PFSK-1 (cell line): ENCODE data around the gene S100A14.

Source experiments
- FOXP2 ChIP-seq: optimal IDR thresholded peaks from 2 replicates; pipeline ENCODE3; 2011; ENCODE audit warnings: borderline replicate concordance, control low read depth, inconsistent platforms; ENCODE audit not compliant: insufficient read depth; ENCODE audit errors: extremely low read length, extremely low read depth
- POLR2AphosphoS5 ChIP-seq: IDR thresholded peaks from 2 replicates; pipeline ENCODE4 v1.6.1; 2012; ENCODE audit warnings: low read depth, mild to moderate bottlenecking, control low read depth, low read length, moderate library complexity
- SIN3A ChIP-seq: IDR thresholded peaks from 2 replicates; pipeline ENCODE4 v1.6.1; 2012; ENCODE audit warnings: mild to moderate bottlenecking, low read length, moderate library complexity, borderline replicate concordance; ENCODE audit not compliant: insufficient read depth
- TAF1 ChIP-seq: IDR thresholded peaks from 2 replicates; pipeline ENCODE4 v1.6.1; 2012; ENCODE audit warnings: low read length, control low read depth, borderline replicate concordance; ENCODE audit not compliant: insufficient read depth
- TF ChIP-seq, protein P1 (sequence below), 2 experiments: IDR thresholded peaks; 2 replicates each; pipeline versions ENCODE4 v1.6.1 to v1.8.0; 2011 to 2012; ENCODE audit warnings: low read depth in 2 of 2, low read length in 2 of 2, control low read depth in 1 of 2, inconsistent platforms in 1 of 2, mild to moderate bottlenecking in 1 of 2, moderate library complexity in 1 of 2; ENCODE audit not compliant: insufficient read depth in 1 of 2

Gene S100A14

DNA sequence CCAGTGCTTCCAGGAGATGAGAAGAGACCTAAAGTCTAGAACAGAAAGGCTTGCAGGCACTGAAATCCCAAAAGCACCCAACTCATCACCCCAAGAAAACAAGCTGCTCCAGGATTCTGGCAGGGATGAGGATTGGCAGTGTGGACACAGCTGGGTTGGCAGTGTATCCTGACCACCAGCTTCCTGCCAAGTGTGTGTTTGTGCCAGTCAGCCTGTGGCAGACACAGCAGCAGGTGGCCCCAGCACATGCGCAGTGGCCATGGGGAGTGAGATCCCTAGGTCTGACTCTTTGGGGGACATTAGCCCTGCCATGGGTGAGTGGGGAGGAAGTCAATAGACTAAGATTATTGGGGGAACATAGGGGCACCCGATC lies 33.7 kb upstream of the S100A14 start:
- TF ChIP-seq POLR2AphosphoS5: no peak
- TF ChIP-seq FOXP2: no peak
- TF ChIP-seq, protein P1, sequence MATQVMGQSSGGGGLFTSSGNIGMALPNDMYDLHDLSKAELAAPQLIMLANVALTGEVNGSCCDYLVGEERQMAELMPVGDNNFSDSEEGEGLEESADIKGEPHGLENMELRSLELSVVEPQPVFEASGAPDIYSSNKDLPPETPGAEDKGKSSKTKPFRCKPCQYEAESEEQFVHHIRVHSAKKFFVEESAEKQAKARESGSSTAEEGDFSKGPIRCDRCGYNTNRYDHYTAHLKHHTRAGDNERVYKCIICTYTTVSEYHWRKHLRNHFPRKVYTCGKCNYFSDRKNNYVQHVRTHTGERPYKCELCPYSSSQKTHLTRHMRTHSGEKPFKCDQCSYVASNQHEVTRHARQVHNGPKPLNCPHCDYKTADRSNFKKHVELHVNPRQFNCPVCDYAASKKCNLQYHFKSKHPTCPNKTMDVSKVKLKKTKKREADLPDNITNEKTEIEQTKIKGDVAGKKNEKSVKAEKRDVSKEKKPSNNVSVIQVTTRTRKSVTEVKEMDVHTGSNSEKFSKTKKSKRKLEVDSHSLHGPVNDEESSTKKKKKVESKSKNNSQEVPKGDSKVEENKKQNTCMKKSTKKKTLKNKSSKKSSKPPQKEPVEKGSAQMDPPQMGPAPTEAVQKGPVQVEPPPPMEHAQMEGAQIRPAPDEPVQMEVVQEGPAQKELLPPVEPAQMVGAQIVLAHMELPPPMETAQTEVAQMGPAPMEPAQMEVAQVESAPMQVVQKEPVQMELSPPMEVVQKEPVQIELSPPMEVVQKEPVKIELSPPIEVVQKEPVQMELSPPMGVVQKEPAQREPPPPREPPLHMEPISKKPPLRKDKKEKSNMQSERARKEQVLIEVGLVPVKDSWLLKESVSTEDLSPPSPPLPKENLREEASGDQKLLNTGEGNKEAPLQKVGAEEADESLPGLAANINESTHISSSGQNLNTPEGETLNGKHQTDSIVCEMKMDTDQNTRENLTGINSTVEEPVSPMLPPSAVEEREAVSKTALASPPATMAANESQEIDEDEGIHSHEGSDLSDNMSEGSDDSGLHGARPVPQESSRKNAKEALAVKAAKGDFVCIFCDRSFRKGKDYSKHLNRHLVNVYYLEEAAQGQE (IDR thresholded peaks at IDR 0.05; ENCODE audit: insufficient read depth in 1 of 2, low read depth in 2 of 2, low read length in 2 of 2): no peak
- no peak for TF ChIP-seq TAF1
- TF ChIP-seq SIN3A: no peak

DNA sequence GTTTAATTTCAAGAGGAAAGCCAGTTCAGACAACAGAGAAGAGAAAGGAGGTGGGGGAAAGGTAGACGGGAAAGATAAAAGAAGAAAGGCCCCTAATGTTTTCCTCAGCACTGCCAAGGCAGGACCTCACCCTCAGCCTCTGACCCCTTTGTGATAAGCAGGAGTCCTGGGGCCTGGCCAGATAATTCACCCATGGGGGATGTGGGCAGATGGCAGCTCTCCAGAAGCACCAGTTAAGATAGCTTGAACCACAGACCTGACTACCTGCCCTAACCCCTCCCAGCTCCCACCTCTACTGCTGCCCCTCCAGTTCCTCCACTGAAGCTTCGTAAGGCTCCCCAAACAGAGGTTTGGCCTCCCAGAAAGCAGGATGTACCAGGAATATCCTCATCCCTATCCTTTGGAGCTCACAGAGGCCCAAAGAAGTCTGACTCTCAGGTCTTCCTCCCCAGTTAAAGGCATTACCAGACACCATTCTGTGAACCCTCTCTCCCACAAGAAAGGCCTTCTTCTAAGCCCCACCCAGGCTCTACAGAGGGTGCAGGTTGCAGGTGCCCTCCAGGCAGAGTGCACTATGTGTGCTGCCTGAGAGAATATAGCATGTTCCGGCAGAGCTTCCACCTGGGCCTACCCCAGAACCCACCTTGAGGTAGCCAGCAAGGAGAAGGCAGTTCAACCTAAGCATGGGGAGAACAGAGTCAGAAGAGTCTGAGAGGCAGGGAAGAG lies 33.2 kb upstream of the S100A14 start:
- TF ChIP-seq POLR2AphosphoS5: no peak
- TF ChIP-seq, protein P1 (IDR thresholded peaks at IDR 0.05; ENCODE audit: insufficient read depth in 1 of 2, low read depth in 2 of 2, low read length in 2 of 2): no peak
- TF ChIP-seq FOXP2: no peak
- no peak for TF ChIP-seq SIN3A
- TF ChIP-seq TAF1: no peak

DNA sequence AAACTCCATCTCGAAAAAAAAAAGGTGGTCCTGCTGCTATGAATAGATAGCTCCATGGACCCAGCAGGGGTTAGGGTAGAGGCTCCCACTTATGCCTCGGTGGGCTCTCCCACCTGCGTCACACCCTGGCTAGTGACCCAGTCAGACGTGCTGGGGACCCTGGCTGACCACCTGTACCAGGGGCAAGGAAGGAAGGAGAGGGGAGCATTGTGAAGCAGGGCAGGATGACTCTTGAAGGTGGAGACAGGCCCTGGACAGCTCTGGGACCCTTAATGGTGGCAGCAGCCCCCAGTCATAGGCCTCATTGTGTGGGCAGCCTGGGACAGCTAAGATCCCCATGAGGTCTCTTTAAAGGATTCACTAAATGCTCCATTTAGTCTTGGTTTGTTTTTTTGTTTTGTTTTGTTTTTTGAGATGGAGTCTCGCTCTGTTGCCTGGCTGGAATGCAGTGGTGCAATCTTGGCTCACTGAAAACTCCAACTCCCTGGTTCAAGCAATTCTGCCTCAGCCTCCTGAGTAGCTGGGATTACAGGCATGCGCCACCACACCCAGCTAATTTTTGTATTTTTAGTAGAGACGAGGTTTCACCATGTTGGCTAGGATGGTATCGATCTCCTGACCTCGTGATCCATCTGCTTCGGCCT lies 32.0 kb upstream of the S100A14 start:
- TF ChIP-seq FOXP2: no peak
- TF ChIP-seq TAF1: no peak
- TF ChIP-seq POLR2AphosphoS5: no peak
- TF ChIP-seq SIN3A: no peak
- TF ChIP-seq, protein P1 (IDR thresholded peaks at IDR 0.05; ENCODE audit: insufficient read depth in 1 of 2, low read depth in 2 of 2, low read length in 2 of 2): no peak

DNA sequence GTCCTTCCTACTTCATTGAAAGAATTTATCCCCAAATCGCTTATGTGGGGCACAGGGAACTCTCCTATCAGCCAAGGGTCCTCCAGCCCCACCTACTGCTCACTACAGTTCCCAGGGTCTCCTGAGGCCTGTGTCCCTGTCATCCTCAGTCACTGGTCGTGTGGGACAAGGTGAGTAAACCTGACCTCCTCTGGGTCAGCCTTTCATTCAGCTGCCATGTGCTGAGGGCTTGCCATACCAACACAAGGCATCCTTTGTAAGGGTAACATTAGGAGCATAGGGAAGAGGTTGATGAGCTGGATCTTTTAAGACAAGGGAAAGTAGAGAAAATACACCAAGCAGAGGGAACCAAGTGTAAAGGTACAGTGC lies 31.2 kb upstream of the S100A14 start:
- TF ChIP-seq TAF1: no peak
- TF ChIP-seq POLR2AphosphoS5: peak; percentile 56; the same call in 1 of the 2 replicates

DNA sequence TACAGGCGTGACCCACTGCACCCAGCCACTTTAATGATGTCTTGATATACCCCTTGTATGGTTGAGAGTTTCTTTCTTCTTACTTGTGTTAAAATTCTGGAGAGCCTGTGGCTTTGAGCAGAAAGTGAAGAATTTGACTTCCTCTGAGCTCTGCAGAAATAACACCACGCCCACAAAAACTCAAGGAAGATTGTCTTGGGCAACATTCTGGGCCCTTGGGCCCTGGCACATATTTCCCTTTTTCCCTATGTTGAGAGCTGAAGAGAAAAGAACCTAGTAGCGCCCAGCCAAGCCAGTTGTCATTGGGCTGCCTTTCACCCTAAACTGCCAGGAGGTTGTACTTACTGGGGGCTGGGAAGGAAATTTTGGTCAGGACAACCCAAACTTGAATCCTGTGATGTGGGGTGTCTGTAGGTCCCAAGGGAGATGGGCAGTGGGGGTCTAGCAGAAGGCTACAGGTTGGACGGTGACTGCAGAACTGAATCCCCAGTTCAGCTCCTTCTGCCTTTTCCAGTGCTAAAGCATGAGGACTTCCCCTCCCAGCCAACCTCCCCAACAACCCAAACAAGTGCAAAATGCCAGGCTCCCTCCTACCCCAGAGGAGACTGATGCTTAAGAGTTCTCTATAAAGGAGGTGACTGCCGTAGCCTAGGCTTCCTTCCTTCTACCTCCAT lies 30.7 kb upstream of the S100A14 start:
- TF ChIP-seq FOXP2 (no peak), SIN3A (no peak), TAF1 (no peak), POLR2AphosphoS5 (no peak; the same call in none of the 2 replicates)
- TF ChIP-seq, protein P1 (IDR thresholded peaks at IDR 0.05; ENCODE audit: insufficient read depth in 1 of 2, low read depth in 2 of 2, low read length in 2 of 2): no peak
